ENCODE results near the gene KIF5A.
"Not testable (repeated sequence)": the region's sequence is repeated elsewhere in the genome, so short reads cannot be mapped to it uniquely, and the experiment has no call there.

KIF5A gene

GRCh38 chr12:57514720-57515407 is 35.0 kb upstream of the KIF5A start:
- FAIRE-seq (no peak), DNase-seq (ENCODE audit: insufficient read length, low spot score) (no peak)
- TF ChIP-seq TAF1 (IDR thresholded peaks at IDR 0.05; ENCODE audit: low read depth, low read length) (no peak), POLR2AphosphoS5 (IDR thresholded peaks at IDR 0.05; ENCODE audit: low read depth, low read length) (peak; percentile 52; the same call in 1 of the 2 replicates)

GRCh38 chr12:57515408-57515933 is 34.4 kb upstream of the KIF5A start:
- TF ChIP-seq TAF1 (IDR thresholded peaks at IDR 0.05; ENCODE audit: low read depth, low read length), result no peak
- no peak for TF ChIP-seq POU2F2 (IDR thresholded peaks at IDR 0.05; ENCODE audit: low read depth, low read length)
- no peak for TF ChIP-seq PAX5 (IDR thresholded peaks at IDR 0.05; ENCODE audit: insufficient read depth, low read length, severe bottlenecking)
- TF ChIP-seq POLR2AphosphoS5 (IDR thresholded peaks at IDR 0.05; ENCODE audit: low read depth, low read length), result no peak
- no peak for TF ChIP-seq POLR2A (IDR thresholded peaks at IDR 0.05; ENCODE audit: low read depth, low read length)
- no peak for TF ChIP-seq SPI1 (IDR thresholded peaks at IDR 0.05; ENCODE audit: low read depth, low read length)
- FAIRE-seq, result no peak
- DNase-seq (ENCODE audit: insufficient read length, low spot score), result no peak

GRCh38 chr12:57515934-57516541 is 33.8 kb upstream of the KIF5A start:
- DNase-seq (ENCODE audit: insufficient read length, low spot score) (no peak), FAIRE-seq (no peak)
- TF ChIP-seq PAX5 (IDR thresholded peaks at IDR 0.05; ENCODE audit: insufficient read depth, low read length, severe bottlenecking) (no peak), POLR2AphosphoS5 (IDR thresholded peaks at IDR 0.05; ENCODE audit: low read depth, low read length) (no peak), POLR2A (IDR thresholded peaks at IDR 0.05; ENCODE audit: low read depth, low read length) (peak; percentile 21; the same call in 1 of the 2 replicates), SPI1 (IDR thresholded peaks at IDR 0.05; ENCODE audit: low read depth, low read length) (peak; percentile 35)

GRCh38 chr12:57516617-57517153 is 33.2 kb upstream of the KIF5A start:
- FAIRE-seq (no peak), DNase-seq (ENCODE audit: insufficient read length, low spot score) (no peak)

GRCh38 chr12:57517187-57517586 is 32.7 kb upstream of the KIF5A start:
- TF ChIP-seq SPI1 (IDR thresholded peaks at IDR 0.05; ENCODE audit: low read depth, low read length) (no peak), POLR2AphosphoS5 (IDR thresholded peaks at IDR 0.05; ENCODE audit: low read depth, low read length) (peak; percentile 20; the same call in 1 of the 2 replicates), TAF1 (IDR thresholded peaks at IDR 0.05; ENCODE audit: low read depth, low read length) (no peak), POU2F2 (IDR thresholded peaks at IDR 0.05; ENCODE audit: low read depth, low read length) (no peak), PAX5 (IDR thresholded peaks at IDR 0.05; ENCODE audit: insufficient read depth, low read length, severe bottlenecking) (no peak), POLR2A (IDR thresholded peaks at IDR 0.05; ENCODE audit: low read depth, low read length) (0 out of 2 replicates have a peak, but pooled peaks have one; percentile 13)
- DNase-seq (ENCODE audit: insufficient read length, low spot score) (no peak), FAIRE-seq (no peak)

More at GRCh38 chr12:57516617-57517153, 33.2 kb upstream of the KIF5A start:
- TF ChIP-seq PAX5 (IDR thresholded peaks at IDR 0.05; ENCODE audit: insufficient read depth, low read length, severe bottlenecking), result no peak
- TF ChIP-seq POU2F2 (IDR thresholded peaks at IDR 0.05; ENCODE audit: low read depth, low read length), result no peak
- TF ChIP-seq POLR2AphosphoS5 (IDR thresholded peaks at IDR 0.05; ENCODE audit: low read depth, low read length), result no peak; the same call in 1 of the 2 replicates
- no peak for TF ChIP-seq TAF1 (IDR thresholded peaks at IDR 0.05; ENCODE audit: low read depth, low read length)
- TF ChIP-seq SPI1 (IDR thresholded peaks at IDR 0.05; ENCODE audit: low read depth, low read length), result no peak
- TF ChIP-seq POLR2A (IDR thresholded peaks at IDR 0.05; ENCODE audit: low read depth, low read length), result no peak; the same call in 1 of the 2 replicates

- not testable (repeated sequence) for DNase-seq (ENCODE audit: insufficient read length, low spot score); FAIRE-seq
- 0 out of 2 replicates have a peak, but pooled peaks have one; percentile 7 for TF ChIP-seq POLR2AphosphoS5 (IDR thresholded peaks at IDR 0.05; ENCODE audit: low read depth, low read length)
Observed at GRCh38 chr12:57517718-57518117, 32.1 kb upstream of the KIF5A start.

- DNase-seq (ENCODE audit: insufficient read length, low spot score), result no peak
- FAIRE-seq, result no peak
- TF ChIP-seq POLR2AphosphoS5 (IDR thresholded peaks at IDR 0.05; ENCODE audit: low read depth, low read length), result no peak; the same call in 1 of the 2 replicates
- 0 out of 2 replicates have a peak, but pooled peaks have one; percentile 1 for TF ChIP-seq POLR2A (IDR thresholded peaks at IDR 0.05; ENCODE audit: low read depth, low read length)
Observed at GRCh38 chr12:57518176-57518919, 31.5 kb upstream of the KIF5A start.

GRCh38 chr12:57518920-57519795 is 30.7 kb upstream of the KIF5A start:
- TF ChIP-seq SPI1 (IDR thresholded peaks at IDR 0.05; ENCODE audit: low read depth, low read length) (no peak), PAX5 (IDR thresholded peaks at IDR 0.05; ENCODE audit: insufficient read depth, low read length, severe bottlenecking) (no peak), POU2F2 (IDR thresholded peaks at IDR 0.05; ENCODE audit: low read depth, low read length) (no peak), TAF1 (IDR thresholded peaks at IDR 0.05; ENCODE audit: low read depth, low read length) (no peak), POLR2A (IDR thresholded peaks at IDR 0.05; ENCODE audit: low read depth, low read length) (no peak; the same call in 1 of the 2 replicates), POLR2AphosphoS5 (IDR thresholded peaks at IDR 0.05; ENCODE audit: low read depth, low read length) (no peak)
- DNase-seq (ENCODE audit: insufficient read length, low spot score), result no peak
- FAIRE-seq, result no peak

GRCh38 chr12:57519796-57520052 is 30.1 kb upstream of the KIF5A start:
- TF ChIP-seq POU2F2 (IDR thresholded peaks at IDR 0.05; ENCODE audit: low read depth, low read length), result no peak
- TF ChIP-seq PAX5 (IDR thresholded peaks at IDR 0.05; ENCODE audit: insufficient read depth, low read length, severe bottlenecking), result no peak
- TF ChIP-seq SPI1 (IDR thresholded peaks at IDR 0.05; ENCODE audit: low read depth, low read length), result no peak
- no peak for TF ChIP-seq POLR2AphosphoS5 (IDR thresholded peaks at IDR 0.05; ENCODE audit: low read depth, low read length)
- no peak for FAIRE-seq

More at GRCh38 chr12:57519796-57520052, 30.1 kb upstream of the KIF5A start:
- DNase-seq (ENCODE audit: insufficient read length, low spot score), result no peak
